ENCODE measurements around the gene GPR68. TPM values are rescaled to one million over a fixed set of nuclear protein-coding genes. Genes with fewer than 3 reads are reported as not detected.
A peak's percentile ranks its signal among the peaks of the same experiment; 100 is the strongest.
"Not testable (repeated sequence)": the region's sequence is repeated elsewhere in the genome, so short reads cannot be mapped to it uniquely, and the experiment has no call there.

The GPR68 gene
- total RNA-seq, 1 experiment from 2014 or later = 3.5 TPM

DNA sequence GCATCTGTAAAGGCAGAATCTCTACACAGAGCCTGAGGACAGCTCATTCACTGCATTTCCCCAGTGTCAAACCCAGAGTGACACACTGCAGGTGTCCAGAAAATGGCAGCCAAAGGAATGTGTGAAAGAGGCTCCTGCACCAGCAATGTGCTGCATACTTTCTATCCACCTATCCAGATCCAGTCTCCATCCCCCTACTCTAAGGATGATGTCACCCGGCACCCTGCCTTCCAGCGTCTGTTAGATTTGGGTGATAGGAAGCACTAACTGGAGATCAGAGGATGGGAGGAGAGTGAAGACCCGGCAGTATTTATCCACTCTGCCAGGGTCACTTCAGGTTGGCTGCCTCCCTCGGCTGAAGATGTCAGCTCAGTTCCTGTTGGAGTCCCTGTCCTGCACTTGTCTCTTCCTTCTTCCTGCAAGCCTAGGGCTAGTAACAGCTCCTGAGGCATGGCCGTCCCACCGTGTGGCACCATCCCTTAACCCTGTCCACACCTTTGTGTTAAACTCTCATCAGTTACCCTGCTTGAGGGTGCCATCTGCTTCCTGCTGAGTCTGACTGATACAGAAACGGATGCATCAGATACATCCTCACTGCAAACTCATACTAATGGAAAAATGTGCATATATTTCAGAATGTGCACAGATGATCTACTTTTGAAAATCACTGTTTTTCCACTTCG, 13.0 kb upstream of the GPR68 start:
- peak; percentile 72 for DNase-seq (ENCODE audit: low spot score)
- in situ Hi-C loops (cut with HindIII; ENCODE audit: low sequenced_read_pairs) = no loop called here

DNA sequence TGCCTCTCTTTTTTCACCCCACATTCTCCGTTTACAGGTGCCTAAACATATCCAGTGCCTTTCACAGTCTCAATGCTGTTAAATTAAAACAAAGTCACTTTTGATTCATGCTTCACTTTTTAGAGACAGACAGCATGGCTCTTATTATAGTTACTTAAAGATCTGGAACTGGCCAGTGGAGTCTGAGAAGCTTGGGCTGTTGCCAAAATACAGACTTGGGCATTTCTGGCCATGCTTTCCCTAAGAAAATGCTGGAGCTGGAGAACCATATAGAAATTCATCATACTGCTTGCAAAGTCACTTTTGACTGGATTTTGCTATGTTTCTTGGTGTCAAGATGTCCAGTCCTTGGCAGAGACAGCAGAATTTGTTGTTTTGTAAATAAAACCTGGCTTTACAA, 12.2 kb upstream of the GPR68 start:
- in situ Hi-C loops (cut with HindIII; ENCODE audit: low sequenced_read_pairs) = no loop called here
- peak; percentile 65 for DNase-seq (ENCODE audit: low spot score)

DNA sequence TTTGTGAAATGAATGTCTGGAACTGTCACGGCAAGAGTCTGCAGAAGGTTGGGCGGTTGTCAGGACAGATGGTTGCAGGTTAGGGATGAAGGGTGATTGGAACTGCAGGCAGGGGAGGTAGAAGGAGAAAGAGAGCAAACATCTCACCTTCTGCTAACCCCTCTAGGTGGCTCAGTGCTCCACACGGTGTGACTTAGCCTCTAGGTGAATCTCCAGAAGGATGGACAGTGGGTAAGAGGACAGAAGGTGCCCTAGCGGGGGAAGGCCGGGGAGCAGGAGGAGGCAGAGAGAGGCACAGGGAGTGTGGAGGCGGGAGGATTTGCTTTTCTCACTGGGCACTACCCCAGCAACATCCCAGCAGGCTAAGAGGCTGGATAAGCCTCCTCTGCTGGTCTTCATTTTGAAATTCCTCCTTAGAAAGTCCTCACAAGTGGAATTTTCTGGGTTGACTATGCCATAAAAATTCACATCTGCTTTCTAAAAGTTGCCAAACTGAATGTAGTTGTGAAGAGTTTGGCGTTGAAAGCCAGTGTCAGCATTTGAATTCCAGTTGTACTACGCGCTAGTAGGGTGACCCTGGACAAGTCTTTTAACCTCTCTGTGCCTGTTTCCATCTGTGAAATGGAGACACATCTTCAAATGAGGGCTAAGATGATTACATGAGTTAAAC, 10.7 kb upstream of the GPR68 start:
- DNase-seq (ENCODE audit: low spot score) = peak; percentile 82
- in situ Hi-C loops (cut with HindIII; ENCODE audit: low sequenced_read_pairs) = no loop called here

DNA sequence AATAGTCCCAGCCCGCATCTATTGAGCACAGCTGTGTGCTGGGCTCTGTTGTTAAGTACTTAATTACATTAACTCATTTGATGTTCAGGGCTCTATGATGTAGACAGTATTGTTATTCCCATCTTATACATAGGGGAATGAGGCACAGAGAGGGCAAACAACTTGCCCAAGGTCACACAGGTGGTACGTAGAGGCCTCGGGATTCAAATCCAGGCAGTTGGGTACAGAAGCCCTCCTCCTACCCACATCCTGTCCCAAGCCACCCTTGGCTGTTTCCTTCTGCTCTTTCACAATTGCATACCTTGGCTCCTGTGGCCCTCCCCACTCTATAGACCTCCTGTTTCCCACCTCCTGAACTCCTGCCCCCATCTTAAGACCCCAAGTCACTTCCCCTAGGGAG, 10.0 kb upstream of the GPR68 start:
- in situ Hi-C loops (cut with HindIII; ENCODE audit: low sequenced_read_pairs) = no loop called here
- DNase-seq (ENCODE audit: low spot score) = no peak

DNA sequence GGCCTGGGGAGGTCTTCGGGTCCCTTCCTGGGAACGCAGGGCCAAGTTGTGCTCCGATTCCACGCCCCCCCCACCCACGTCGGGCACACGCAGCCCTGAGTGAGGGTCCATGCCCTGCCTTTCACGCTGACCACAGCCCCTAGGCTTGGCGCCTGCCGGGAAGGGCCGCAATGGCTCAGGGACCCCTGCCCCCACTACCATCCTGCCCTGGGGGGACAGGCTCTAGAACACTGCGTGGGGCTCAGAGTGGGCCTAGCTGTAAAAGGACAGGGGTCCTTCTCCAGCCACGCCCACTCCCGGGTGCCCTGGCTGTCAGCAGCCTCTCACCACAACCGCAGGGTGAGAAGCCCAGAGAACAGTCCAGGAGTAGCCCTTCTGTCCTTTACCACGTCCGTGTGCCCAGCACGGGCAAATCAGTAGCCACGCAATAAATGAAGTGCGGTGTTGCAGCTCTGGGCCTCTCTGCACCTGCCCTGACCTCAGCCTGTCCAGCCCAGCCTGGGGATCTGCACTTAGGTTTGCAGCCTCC, 9.4 kb upstream of the GPR68 start:
- DNase-seq (ENCODE audit: low spot score) = peak; percentile 60
- in situ Hi-C loops (cut with HindIII; ENCODE audit: low sequenced_read_pairs) = no loop called here

DNA sequence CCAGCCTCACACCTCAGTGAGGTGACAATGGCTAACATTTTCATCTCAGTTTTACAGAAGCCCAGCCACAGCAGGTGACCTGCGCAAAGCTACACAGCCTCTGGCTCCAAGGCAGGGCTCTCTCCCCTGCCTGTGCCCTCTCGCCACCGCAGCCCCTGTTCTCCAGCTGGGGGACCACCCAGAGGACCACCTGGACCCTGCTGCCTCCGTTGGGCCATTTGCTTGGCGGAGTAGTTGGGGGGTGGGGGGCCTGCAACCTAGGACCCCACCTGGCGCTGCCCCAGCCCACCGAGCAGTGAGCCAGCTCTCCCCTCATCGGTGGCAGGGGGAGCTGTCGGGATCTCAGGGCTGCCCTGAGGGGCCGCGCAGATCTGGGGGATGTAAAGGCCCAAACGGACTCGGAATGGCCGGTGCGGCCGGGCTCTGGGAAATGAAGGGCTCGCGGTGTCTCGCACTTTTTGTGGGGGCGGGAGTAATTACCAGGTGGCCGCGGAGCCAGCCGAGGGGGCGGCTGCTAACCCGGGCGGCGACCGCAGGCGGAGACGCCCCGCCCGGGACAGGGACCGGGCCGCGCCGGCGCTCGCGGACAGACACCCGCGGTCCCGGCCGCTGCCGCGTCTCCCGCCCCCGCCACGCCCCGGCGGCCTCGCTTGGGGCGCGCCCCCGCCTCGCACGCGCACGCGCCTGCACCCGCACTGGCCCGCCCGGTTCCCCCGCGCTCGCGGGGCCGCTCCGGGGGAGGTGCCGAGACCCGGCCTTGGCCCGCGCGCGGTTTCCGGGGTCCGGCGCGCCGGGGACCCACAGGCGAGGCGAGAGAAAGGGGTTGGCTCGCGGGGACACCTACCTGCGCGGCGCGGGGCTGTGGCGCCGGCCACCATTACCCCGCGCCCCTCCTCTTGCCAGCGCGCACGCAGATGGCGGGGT, 8.6 kb upstream of the GPR68 start:
- in situ Hi-C loops (cut with HindIII; ENCODE audit: low sequenced_read_pairs) = no loop called here
- peak; percentile 51 for DNase-seq (ENCODE audit: low spot score)

DNA sequence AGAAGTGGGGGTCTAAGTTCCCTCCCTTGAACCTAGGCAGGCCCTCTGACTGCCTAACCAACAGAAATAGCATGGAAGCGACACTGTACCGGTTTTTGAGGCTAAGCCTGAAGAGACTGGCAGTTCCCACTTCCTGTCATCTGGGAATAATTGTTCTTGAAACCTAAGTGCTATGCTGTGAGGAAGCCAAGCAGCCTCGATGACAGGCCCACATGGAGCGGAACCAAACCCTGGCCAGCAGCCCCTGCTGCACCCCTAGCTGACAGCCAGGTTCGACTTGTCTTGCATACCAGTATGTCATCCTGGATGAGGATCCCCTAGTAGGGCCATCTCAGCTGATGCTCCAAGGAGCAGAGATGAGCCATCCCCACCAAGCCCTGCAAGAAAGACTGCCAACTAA, 6.4 kb upstream of the GPR68 start:
- DNase-seq (ENCODE audit: low spot score) = peak; percentile 64
- in situ Hi-C loops (cut with HindIII; ENCODE audit: low sequenced_read_pairs) = no loop called here

DNA sequence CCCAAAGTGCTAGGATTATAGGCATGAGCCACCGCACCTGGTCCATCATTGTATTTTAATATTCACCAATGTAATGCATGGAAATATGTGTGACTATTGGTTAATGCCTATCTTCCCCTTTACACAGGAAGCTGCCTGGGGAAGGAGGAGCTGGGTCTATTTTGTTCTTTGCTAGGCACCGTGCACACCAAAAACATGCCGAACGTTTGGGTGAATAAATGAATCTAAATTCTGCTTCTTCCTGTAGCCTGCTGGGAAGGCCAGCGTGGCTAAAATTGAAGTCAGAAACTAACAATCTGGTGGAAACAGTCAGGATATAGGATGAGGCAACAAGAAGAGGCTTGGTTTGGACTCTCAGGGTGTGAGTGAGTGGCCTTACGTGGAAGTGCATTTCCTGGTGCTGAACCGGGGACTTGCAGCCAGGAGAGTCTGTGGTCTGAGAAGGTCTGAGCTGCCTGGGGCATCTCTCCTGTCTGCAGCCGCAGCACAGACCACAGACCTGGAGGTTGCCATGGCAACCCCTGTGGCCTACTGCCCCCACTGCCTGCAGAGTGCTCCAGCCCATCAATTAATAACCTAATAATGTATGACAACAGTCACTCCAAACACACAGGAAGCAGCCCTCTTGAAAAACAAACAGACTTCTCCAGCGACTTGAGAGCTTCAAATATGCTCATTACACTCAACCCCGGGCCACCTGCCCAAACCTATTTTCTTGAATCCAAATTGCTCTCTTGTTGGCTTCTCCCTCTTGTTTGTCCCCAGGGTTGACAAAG, 5.5 kb upstream of the GPR68 start:
- DNase-seq (ENCODE audit: low spot score) = peak; percentile 87
- in situ Hi-C loops (cut with HindIII; ENCODE audit: low sequenced_read_pairs) = no loop called here

DNA sequence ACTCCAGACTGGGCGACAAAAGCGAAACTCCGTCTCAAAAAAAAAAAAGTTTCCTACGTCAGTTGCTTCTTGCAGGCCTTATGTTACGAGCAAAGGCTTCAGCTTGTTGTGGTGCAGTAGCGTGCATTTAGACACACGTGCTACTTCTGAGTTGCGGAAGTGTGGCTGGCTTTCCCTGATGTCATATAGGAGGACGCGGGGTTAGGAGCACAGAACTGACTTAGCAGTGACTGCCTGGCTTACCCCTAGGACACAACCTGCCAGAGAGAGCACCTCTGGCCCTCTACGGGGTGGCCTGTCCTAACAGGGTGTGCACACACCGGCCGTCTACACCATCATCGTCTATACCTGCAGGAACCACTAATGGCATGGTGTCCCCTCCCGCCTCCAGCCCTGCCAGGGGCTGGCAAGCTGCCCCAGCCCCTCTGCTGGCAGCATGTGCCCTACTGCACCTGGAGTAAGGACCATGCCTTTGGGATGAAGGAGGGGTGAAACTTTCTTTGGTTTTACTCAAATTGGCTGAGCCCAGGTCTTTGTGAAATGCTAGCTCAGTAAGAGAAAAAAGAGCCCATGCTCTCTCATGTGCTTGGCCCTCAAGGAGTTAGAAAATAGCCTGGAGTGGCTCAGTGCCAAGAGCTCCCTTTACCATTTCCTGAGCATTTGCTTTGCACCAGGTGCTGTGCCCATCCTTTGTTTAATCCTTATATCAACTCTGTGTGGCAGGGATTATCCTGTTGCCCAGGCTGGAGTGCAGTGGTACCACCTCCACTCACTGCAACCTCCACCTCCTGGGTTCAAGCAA, 1.7 kb upstream of the GPR68 start:
- in situ Hi-C loops (cut with HindIII; ENCODE audit: low sequenced_read_pairs) = no loop called here
- no peak for DNase-seq (ENCODE audit: low spot score)

DNA sequence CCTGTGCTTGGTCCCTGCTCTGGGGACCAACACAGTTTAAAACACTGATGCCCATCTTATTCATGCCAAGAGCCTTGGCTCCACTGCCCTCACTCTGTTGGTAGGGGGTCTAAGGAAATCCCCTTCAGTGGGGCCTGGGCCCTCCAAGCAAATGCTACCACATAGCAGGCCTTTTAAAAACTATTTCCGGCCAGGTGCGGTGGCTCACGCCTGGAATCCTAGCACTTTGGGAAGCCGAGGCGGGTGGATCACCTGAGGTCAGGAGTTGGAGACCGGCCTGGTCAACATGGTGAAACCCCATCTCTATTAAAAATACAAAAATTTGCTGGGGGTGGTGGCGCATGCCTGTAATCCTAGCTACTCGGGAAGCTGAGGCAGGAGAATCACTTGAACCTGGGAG, 1.1 kb upstream of the GPR68 start:
- DNase-seq (ENCODE audit: low spot score); in situ Hi-C loops (cut with HindIII; ENCODE audit: low sequenced_read_pairs): not testable (repeated sequence)

DNA sequence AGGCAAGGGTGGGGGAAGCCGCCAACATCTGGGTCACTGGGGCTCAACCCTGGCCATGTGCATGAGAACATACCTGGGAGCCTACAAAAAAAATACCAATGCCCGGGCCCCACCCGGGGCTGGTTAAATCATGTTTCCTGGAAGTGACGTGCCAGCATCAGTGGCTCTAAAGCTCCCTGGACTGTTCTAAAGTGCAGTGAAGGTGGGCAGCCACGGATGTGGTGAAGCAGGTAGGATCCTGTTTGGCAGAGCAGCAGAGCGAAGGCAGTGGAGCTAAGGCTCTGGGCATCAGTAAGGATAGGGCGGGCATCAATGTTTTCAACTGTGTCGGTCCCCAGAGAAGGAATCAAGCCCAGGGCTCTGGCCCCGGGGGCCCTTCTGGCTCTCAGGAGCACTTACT, 525 bp upstream of the GPR68 start:
- DNase-seq (ENCODE audit: low spot score) = peak; percentile 43
- in situ Hi-C loops (cut with HindIII; ENCODE audit: low sequenced_read_pairs) = no loop called here

DNA sequence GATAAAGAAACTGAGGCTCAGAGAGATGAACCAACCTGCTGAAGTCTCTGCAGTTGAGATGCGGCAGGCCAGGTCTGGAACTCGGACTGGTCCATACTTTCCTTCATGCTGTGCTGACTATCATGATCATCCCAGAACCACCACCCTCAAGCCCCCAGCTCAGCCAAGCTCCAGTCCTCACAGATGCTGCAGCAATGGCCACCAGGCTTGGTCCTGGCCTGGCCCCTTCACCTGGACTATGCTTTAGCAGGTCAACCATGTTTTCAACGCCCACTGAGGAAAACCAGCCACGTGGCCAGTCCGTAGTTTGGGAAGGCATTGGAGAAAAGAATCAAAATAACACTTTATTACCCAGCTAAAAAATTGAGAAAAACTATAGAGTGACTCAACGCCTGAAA, 1.4 kb downstream of the GPR68 start:
- in situ Hi-C loops (cut with HindIII; ENCODE audit: low sequenced_read_pairs) = no loop called here
- DNase-seq (ENCODE audit: low spot score) = no peak

DNA sequence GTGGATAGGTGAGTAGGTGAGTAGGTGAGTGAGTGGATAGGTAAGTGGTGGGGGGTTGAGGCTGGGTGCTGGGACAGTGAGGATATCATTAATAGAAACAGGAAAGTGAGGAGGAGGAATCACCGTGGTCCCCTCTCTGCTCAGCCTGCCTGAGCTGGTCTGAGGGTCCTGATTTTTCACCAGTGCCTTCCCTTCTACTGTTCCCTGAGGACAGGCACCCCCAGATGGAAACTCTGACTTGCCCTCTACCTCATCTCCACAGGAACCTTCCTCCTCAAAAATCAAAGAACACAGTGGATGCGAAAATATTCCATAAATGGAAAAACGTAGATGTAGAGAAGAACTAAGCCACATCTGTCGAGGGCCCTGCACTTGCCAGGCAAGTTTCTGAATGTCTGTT, 1.9 kb downstream of the GPR68 start:
- no peak for DNase-seq (ENCODE audit: low spot score)
- in situ Hi-C loops (cut with HindIII; ENCODE audit: low sequenced_read_pairs) = no loop called here

DNA sequence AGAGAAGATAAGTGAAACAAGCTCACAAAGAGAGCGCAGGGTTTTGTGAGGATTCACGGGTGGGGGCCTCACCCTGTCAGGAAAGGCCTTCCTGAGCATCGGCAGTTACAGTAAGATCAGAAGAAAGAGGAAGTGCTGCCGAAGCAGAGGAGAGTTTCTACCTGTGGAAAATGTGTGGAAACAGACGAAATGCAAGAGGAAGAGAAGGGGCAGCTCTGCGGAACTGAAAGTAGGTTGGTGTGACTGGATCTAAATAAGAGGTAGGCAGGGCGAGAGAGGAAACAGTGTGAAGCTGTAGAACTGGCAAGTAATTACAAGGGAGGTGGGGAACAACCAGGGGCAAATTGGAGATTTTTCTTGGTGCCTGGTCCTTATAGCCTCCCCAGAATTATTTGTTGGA, 2.6 kb downstream of the GPR68 start:
- in situ Hi-C loops (cut with HindIII; ENCODE audit: low sequenced_read_pairs) = no loop called here
- DNase-seq (ENCODE audit: low spot score) = no peak

DNA sequence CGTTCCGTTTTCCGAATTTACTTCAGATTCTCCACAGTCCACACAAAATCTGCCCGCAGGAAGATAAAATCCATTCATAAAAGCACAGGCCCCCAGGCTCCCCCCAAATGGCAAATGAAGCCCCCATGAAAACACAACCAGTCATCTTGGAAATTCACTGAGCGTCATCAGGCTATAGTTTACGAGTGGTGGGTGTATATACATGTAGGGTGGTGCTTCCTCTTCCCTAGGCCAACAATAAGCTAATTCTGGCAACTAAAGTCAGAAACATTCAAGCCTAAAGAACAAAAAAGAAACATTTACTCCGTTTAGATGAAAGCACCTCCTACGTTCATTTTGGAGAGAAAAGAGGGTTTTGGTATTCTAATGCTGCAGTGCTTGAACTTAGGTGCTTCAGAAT, 5.8 kb downstream of the GPR68 start:
- no peak for DNase-seq (ENCODE audit: low spot score)
- in situ Hi-C loops (cut with HindIII; ENCODE audit: low sequenced_read_pairs) = no loop called here

DNA sequence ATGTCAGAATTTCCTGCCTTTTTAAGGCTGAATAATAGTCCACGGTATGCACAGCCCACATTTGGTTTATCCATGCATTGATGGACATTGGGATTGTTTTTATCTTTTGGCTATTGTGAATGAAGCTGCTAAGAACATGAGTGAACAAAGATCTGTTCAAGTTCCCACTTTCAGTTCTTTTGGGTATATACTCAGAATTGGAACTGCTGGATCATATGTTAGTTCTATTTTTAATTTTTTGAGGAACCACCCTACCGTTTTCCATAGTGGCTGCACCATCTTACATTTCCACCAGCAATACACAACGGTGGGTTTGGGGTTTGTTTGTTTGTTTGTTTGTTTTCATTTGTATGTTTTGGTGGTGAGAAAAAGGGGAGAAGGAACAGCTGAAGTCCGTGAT, 6.4 kb downstream of the GPR68 start:
- in situ Hi-C loops (cut with HindIII; ENCODE audit: low sequenced_read_pairs) = no loop called here
- no peak for DNase-seq (ENCODE audit: low spot score)

DNA sequence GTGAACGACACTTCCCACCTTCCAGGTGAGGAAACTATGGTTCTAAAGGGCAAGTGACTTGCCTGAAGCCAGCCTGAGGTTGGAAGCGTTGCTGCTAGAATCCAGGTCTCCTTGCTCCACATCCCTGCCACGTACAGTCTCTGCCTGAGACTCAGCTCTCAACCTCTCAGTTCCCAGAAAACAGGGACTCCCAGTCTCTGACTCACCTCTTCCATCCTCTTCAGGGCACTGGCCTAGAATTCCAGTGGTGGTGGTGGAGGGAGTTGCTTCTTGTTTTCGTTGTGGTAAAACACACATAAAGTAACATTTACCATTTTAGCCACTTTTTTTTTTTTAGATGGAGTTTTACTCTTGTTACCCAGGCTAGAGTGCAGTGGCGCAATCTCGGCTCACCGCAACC, 7.3 kb downstream of the GPR68 start:
- in situ Hi-C loops (cut with HindIII; ENCODE audit: low sequenced_read_pairs) = no loop called here
- DNase-seq (ENCODE audit: low spot score) = no peak

DNA sequence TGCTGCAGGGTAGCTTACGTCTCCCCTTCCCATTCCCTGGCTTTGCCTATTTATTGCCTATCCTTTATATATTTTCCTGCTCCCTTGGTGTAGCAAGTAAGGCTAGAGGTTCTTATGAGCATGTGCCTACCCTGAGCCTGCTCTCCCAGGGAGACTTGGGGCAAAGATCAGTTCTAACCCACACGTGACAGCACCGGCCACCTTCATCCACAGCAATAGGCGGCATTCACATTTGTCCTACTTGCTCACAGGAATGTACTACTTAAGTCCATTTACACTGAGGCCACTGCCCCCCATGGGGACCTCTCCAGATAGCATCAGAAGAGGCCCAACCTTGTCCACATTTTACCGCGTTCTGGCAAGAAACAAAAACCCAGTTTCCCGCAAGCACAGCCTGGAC, 8.7 kb downstream of the GPR68 start:
- in situ Hi-C loops (cut with HindIII; ENCODE audit: low sequenced_read_pairs) = no loop called here
- DNase-seq (ENCODE audit: low spot score) = no peak

DNA sequence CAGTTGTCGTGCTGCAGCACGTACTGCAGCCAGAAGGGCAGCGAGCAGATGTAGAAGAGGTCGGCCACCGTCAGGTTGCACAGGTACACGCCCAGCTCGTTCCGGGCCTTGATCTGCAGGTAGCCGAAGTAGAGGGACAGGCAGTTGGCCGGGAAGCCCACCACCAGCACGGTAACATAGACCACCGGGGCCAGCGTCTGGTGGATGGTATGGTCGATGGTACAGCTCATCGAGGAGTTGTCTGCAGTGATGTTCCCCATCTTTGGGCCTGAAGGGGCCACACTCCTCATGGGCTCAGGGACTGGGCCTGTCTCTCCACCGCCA, 9.8 kb downstream of the GPR68 start:
- DNase-seq (ENCODE audit: low spot score) = no peak
- in situ Hi-C loops (cut with HindIII; ENCODE audit: low sequenced_read_pairs) = no loop called here

Measured in G401 (cell line).